Gastrocnemius medialis (tissue), 4 donors: Measurements from ENCODE around the gene WDR20. TPM values are rescaled to one million over a fixed set of nuclear protein-coding genes. Genes with fewer than 3 reads are reported as not detected.

Source experiments
- ATAC-seq, 2 donors: fragments of 150-250 bp; one replicate each; pipeline ENCODE4 v1.9.1; 2016
- DNase-seq, 2 donors: peaks; one replicate each; pipeline ENCODE4 v3.0.0-alpha.2; 2019
- H3K27ac ChIP-seq, 4 donors: fragments of 200-600 bp; sonication (generic); 1 replicate in 1 of 4; 2 replicates in 3 of 4; pipeline ENCODE4 v1.5.1; 2016 to 2018; ENCODE audit warnings: mild to moderate bottlenecking in 2 of 4, moderate library complexity in 1 of 4
- H3K27me3 ChIP-seq, 3 donors: fragments of 200-600 bp; sonication (generic) in 2 of 3; 1 replicate in 1 of 3; 2 replicates in 2 of 3; pipeline versions ENCODE4 v1.5.1 to v1.6.0; 2016 to 2019; ENCODE audit warnings: mild to moderate bottlenecking in 1 of 3, moderate library complexity in 1 of 3
- H3K36me3 ChIP-seq, 2 donors: fragments of 200-600 bp; sonication (generic) in 1 of 2; one replicate each; pipeline ENCODE4 v1.5.1; 2017 to 2018
- H3K4me1 ChIP-seq, 2 donors: fragments of 200-600 bp; sonication (generic) in 1 of 2; one replicate each; pipeline ENCODE4 v1.5.1; 2016 to 2017; ENCODE audit warnings: mild to moderate bottlenecking in 2 of 2
- H3K4me3 ChIP-seq, 4 donors: fragments of 200-600 bp; sonication (generic) in 3 of 4; 1 replicate in 1 of 4; 2 replicates in 3 of 4; pipeline ENCODE4 v1.5.1; 2016 to 2019; ENCODE audit warnings: mild to moderate bottlenecking in 2 of 4
- H3K9me3 ChIP-seq, 3 donors: fragments of 200-600 bp; sonication (generic) in 2 of 3; 1 replicate in 1 of 3; 2 replicates in 2 of 3; pipeline ENCODE4 v1.5.1; 2016 to 2019
- POLR2A ChIP-seq, 2 donors: fragments of 450-650 bp; IDR thresholded peaks; one replicate each; pipeline ENCODE4 v1.6.1; 2017; ENCODE audit warnings: antibody characterized with exemption in 2 of 2, mild to moderate bottlenecking in 2 of 2, moderate library complexity in 2 of 2
- in situ Hi-C, 4 donors: fragments of 200-750 bp; cut with MboI; loops; one replicate each; pipeline versions ENCODE4 v1.15.0 to v1.8.0; 2017; ENCODE audit warnings: low sequenced_read_pairs in 4 of 4
- intact Hi-C: fragments of 100-400 bp; cut with DNase I; formaldehyde crosslinking; loops from one replicate; pipeline ENCODE4 v1.15.1; 2023; ENCODE audit warnings: low total_unique reads
- total RNA-seq, 4 donors: library from RNA; depleted of rRNA; stranded (reverse); fragments of >200 nt; gene quantifications; one replicate each; pipeline versions ENCODE4 v1.1.0 to v1.2.3, GENCODE V29; 2016
- TF ChIP-seq, protein P1 (sequence below), 5 experiments: fragments of 450-650 bp in 3 of 5; fragments of 200-600 bp in 2 of 5; sonication (generic) in 2 of 5; IDR thresholded peaks in 4 of 5; conservative IDR thresholded peaks in 1 of 5; 1 replicate in 4 of 5; 2 replicates in 1 of 5; pipeline ENCODE4 v1.5.1; 2016 to 2019; ENCODE audit warnings: antibody characterized with exemption in 5 of 5, mild to moderate bottlenecking in 3 of 5, moderate library complexity in 3 of 5

WDR20 gene, protein sequence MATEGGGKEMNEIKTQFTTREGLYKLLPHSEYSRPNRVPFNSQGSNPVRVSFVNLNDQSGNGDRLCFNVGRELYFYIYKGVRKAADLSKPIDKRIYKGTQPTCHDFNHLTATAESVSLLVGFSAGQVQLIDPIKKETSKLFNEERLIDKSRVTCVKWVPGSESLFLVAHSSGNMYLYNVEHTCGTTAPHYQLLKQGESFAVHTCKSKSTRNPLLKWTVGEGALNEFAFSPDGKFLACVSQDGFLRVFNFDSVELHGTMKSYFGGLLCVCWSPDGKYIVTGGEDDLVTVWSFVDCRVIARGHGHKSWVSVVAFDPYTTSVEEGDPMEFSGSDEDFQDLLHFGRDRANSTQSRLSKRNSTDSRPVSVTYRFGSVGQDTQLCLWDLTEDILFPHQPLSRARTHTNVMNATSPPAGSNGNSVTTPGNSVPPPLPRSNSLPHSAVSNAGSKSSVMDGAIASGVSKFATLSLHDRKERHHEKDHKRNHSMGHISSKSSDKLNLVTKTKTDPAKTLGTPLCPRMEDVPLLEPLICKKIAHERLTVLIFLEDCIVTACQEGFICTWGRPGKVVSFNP
- 10 to 100 TPM; 18.1 to 49.7 (median 21.0) TPM for total RNA-seq

DNA sequence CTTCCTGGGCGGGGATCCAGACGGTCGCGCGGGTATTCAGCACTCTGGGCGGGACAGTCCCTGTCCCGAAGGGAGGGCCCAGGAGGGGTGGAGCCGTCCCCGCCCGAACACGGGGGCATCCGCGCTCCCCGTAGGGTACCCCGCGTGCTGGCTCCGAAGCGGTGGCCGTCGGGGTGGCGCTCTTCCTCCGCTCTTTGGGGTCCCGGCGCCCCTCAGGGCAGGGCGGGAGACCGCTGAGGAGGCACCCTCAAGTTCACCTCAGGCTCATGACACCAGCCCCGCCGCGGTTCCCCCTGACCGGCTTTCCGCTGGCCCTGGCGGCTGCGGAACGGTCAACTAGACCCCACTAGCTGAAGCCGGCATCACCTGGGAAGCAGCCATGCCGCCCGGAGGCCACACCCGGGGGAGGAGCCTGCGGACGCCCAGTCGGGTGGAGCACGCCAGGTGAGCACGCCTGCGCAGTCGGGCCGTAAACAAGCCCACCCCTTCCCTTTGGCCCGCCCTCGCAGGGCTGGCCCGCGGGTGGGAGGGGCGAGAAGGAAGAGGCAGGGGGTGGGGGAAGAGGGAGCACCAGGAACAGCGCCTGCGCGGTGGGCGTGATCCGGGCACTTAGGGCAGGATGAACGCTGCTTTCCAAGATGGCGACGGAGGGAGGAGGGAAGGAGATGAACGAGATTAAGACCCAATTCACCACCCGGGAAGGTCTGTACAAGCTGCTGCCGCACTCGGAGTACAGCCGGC is at the start of gene WDR20:
WDR20 (plus strand) TSS at position 612 of the 741 bp plus-strand sequence; CDS start at position 639, 27 bp downstream.
- Histone ChIP-seq H3K36me3 (no peaks in the 10 kb centered on the region), H3K4me1 (peaks cover 20 to 25% of the 10 kb centered on the region in 2 donors), H3K9me3 (no peaks in the 10 kb centered on the region), H3K27me3 (no peaks in the 10 kb centered on the region), H3K27ac (peak within 1 kb of the TSS; percentile 85 to 93 (median 92)), H3K4me3 (peak within 1 kb of the TSS; percentile 63 to 99 (median 87))
- peak; percentile 55 to 59 for TF ChIP-seq POLR2A (IDR thresholded peaks at IDR 0.05)
- TF ChIP-seq, protein P1, sequence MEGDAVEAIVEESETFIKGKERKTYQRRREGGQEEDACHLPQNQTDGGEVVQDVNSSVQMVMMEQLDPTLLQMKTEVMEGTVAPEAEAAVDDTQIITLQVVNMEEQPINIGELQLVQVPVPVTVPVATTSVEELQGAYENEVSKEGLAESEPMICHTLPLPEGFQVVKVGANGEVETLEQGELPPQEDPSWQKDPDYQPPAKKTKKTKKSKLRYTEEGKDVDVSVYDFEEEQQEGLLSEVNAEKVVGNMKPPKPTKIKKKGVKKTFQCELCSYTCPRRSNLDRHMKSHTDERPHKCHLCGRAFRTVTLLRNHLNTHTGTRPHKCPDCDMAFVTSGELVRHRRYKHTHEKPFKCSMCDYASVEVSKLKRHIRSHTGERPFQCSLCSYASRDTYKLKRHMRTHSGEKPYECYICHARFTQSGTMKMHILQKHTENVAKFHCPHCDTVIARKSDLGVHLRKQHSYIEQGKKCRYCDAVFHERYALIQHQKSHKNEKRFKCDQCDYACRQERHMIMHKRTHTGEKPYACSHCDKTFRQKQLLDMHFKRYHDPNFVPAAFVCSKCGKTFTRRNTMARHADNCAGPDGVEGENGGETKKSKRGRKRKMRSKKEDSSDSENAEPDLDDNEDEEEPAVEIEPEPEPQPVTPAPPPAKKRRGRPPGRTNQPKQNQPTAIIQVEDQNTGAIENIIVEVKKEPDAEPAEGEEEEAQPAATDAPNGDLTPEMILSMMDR (IDR thresholded peaks at IDR 0.05 in 4 of 5, conservative IDR thresholded peaks at IDR 0.05 in 1 of 5) = no peak
- DNase-seq (peak; percentile 98), ATAC-seq (peak; percentile 97)
- intact Hi-C loops (loop anchor here (1.0 to 5.0 kb wide), 4 partner anchors 52 to 379 kb away; partner anchors contain the start of genes HSP90AA1 and ZNF839), in situ Hi-C loops (loop anchor here in 2 of 4 donors (10.0 to 25.0 kb wide), 2 partner anchors 173 to 175 kb away; partner anchors contain the start of genes ZNF839 (in 2 of the 2) and MOK (in 1 of the 2))

DNA sequence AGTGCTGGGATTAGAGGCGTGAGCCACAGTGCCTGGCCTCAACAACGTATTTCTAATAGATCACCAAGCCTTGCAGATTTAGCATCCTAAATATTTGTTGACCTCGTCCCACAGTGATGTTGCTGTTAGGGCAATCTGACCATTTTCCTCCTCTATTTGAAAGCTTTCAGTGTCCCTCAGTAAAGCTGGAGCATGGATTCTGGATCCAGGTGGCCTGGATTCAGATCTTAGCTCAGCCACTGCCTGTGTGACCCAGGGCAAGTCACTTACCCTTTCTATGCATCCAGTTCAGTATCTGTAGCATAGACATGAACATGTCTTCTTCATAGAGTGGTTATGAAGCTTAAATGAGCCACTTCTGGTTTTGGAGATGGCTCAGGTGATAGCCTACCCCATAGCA is 49.0 kb upstream of the WDR20 start:
- H3K36me3 ChIP-seq = peaks cover 0 to 1% of the 10 kb centered on the region in 2 donors
- TF ChIP-seq, protein P1 (IDR thresholded peaks at IDR 0.05 in 4 of 5, conservative IDR thresholded peaks at IDR 0.05 in 1 of 5) = no peak
- no peak for TF ChIP-seq POLR2A (IDR thresholded peaks at IDR 0.05)
- H3K4me1 ChIP-seq = peaks cover 8 to 9% of the 10 kb centered on the region in 2 donors
- DNase-seq = no peak
- in situ Hi-C loops (loop anchor here (10.0 to 25.0 kb wide), 3 partner anchors 46 to 378 kb away; partner anchors contain the start of gene DYNC1H1 (in 1 of the 4)), intact Hi-C loops (no loop called here)
- H3K4me3 ChIP-seq = no peak overlapping the region
- H3K27ac ChIP-seq = no peak overlapping the region
- no peaks in the 10 kb centered on the region for H3K27me3 ChIP-seq
- H3K9me3 ChIP-seq = no peaks in the 10 kb centered on the region
- no peak for ATAC-seq

DNA sequence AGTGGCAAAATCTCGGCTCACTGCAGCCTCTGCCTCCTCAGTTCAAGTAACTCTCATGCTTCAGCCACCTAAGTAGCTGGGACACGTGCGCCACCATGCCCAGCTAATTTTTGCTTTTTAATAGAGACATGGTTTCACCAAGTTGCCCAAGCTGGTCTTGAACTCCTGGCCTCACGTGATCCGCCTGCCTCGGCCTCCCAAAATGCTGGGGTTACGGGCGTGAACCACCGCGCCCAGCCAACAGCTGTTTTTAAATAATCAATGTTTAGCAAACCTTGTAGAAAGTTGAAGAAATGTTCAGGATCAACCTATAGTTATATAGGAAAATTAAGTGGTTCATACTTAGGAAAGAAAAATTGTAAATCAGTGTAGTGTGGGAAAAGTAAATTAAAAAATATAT is 46.9 kb upstream of the WDR20 start:
- Histone ChIP-seq H3K4me3 (no peak overlapping the region), H3K27ac (no peak overlapping the region), H3K27me3 (no peaks in the 10 kb centered on the region), H3K36me3 (no peaks in the 10 kb centered on the region), H3K4me1 (peaks cover 12% of the 10 kb centered on the region in 2 donors), H3K9me3 (no peaks in the 10 kb centered on the region)
- no peak for ATAC-seq
- TF ChIP-seq, protein P1 (IDR thresholded peaks at IDR 0.05 in 4 of 5, conservative IDR thresholded peaks at IDR 0.05 in 1 of 5) = no peak
- TF ChIP-seq POLR2A (IDR thresholded peaks at IDR 0.05) = no peak
- no peak for DNase-seq
- intact Hi-C loops (no loop called here), in situ Hi-C loops (loop anchor here (10.0 to 25.0 kb wide), 3 partner anchors 48 to 381 kb away; partner anchors contain the start of gene DYNC1H1 (in 1 of the 4))

DNA sequence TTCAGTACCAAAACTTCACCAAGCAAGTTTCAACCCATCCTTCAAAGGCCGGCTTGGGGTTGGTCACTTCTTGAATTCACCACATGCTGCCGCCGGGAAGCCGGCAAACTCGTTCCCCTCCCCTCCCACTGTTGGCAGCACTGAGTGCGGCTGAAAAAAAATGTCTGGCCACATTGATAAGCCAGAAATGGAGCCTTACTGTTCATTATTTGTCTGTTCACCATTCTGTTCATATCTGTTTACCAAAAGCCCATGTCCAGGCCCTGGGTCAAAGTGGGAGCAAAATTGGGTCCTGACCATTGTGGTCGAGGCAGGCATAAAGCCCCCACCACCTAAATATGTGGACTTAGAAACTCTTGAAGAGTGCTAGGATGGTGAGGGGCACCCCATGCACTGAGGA is 45.6 kb upstream of the WDR20 start:
- peaks cover 7% of the 10 kb centered on the region in 2 donors for H3K4me1 ChIP-seq
- no peaks in the 10 kb centered on the region for H3K9me3 ChIP-seq
- in situ Hi-C loops = loop anchor here (10.0 to 25.0 kb wide), 3 partner anchors 49 to 382 kb away; partner anchors contain the start of gene DYNC1H1 (in 1 of the 4)
- TF ChIP-seq POLR2A (IDR thresholded peaks at IDR 0.05) = no peak
- TF ChIP-seq, protein P1 (IDR thresholded peaks at IDR 0.05 in 4 of 5, conservative IDR thresholded peaks at IDR 0.05 in 1 of 5) = no peak
- no peaks in the 10 kb centered on the region for H3K27me3 ChIP-seq
- DNase-seq (no peak), ATAC-seq (no peak)
- H3K36me3 ChIP-seq = no peaks in the 10 kb centered on the region
- intact Hi-C loops = no loop called here
- no peak overlapping the region for H3K27ac ChIP-seq
- no peak overlapping the region for H3K4me3 ChIP-seq
